Vagina (tissue), 2 donors: ENCODE measurements around the gene SH2D7.

Experiments used
- POLR2A ChIP-seq, 2 donors: fragments of 450-650 bp; IDR thresholded peaks; one replicate each; pipeline ENCODE4 v1.6.1; 2017; ENCODE audit warnings: antibody characterized with exemption in 2 of 2, mild to moderate bottlenecking in 2 of 2, moderate library complexity in 2 of 2
- POLR2AphosphoS5 ChIP-seq, 2 donors: sonication (generic); formaldehyde crosslinking; IDR thresholded peaks; one replicate each; pipeline ENCODE4 v1.9.0; 2017; ENCODE audit warnings: antibody characterized with exemption in 2 of 2, mild to moderate bottlenecking in 2 of 2, low read depth in 1 of 2; ENCODE audit not compliant: insufficient read depth in 1 of 2
- TF ChIP-seq, protein P1 (sequence below), 3 experiments: fragments of 450-650 bp in 2 of 3; fragments of 200-600 bp in 1 of 3; sonication (generic) in 1 of 3; IDR thresholded peaks; one replicate each; pipeline ENCODE4 v1.5.1; 2017 to 2019; ENCODE audit warnings: antibody characterized with exemption in 3 of 3, mild to moderate bottlenecking in 2 of 3, moderate library complexity in 2 of 3

- TF ChIP-seq, protein P1, sequence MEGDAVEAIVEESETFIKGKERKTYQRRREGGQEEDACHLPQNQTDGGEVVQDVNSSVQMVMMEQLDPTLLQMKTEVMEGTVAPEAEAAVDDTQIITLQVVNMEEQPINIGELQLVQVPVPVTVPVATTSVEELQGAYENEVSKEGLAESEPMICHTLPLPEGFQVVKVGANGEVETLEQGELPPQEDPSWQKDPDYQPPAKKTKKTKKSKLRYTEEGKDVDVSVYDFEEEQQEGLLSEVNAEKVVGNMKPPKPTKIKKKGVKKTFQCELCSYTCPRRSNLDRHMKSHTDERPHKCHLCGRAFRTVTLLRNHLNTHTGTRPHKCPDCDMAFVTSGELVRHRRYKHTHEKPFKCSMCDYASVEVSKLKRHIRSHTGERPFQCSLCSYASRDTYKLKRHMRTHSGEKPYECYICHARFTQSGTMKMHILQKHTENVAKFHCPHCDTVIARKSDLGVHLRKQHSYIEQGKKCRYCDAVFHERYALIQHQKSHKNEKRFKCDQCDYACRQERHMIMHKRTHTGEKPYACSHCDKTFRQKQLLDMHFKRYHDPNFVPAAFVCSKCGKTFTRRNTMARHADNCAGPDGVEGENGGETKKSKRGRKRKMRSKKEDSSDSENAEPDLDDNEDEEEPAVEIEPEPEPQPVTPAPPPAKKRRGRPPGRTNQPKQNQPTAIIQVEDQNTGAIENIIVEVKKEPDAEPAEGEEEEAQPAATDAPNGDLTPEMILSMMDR (IDR thresholded peaks at IDR 0.05): no peak
- no peak for TF ChIP-seq POLR2AphosphoS5 (IDR thresholded peaks at IDR 0.05; ENCODE audit: insufficient read depth in 1 of 2, low read depth in 1 of 2)
- TF ChIP-seq POLR2A (IDR thresholded peaks at IDR 0.05): no peak
These were observed 23.3 kb upstream of the SH2D7 start for GRCh38 chr15:78069052-78069414.
